K562 (cell line): ENCODE data around the gene RASIP1. TPM values are rescaled to one million over a fixed set of nuclear protein-coding genes. Genes with fewer than 3 reads are reported as not detected.

Experiments
- MCM7 ChIP-seq, 2 experiments: fragments of 450-650 bp; IDR thresholded peaks; 2 replicates each; pipeline ENCODE4 v1.6.1; 2016 to 2018
- polyA plus RNA-seq, 8 experiments: library from polyadenylated mRNA; depleted of rRNA in 4 of 8; stranded (reverse) in 5 of 8; unstranded in 3 of 8; fragments of >200 nt; fragmentation: Nextera tagmentation in 2 of 8; fragmentation: Illumina TruSeq in 1 of 8; extraction: Ambion mirVana in 2 of 8; extraction: Trizol in 1 of 8; gene quantifications; 2 replicates each; pipeline versions ENCODE4 v1.2.1 to v1.2.3, GENCODE V29; 2011 to 2014; ENCODE audit warnings: inconsistent platforms in 1 of 8, missing spikeins in 1 of 8
- total RNA-seq, 7 experiments: library from RNA; depleted of rRNA in 6 of 7; stranded (reverse); fragments of >200 nt in 6 of 7; fragmentation: Illumina TruSeq in 2 of 7; extraction: Trizol in 2 of 7; gene quantifications; 2 replicates each; pipeline versions ENCODE4 v1.2.1 to v1.2.3, GENCODE V29; 2011 to 2021; ENCODE audit warnings: low replicate concordance in 1 of 7
- TF ChIP-seq, protein P1 (sequence below): sonication (generic); formaldehyde crosslinking; IDR thresholded peaks from 2 replicates; pipeline ENCODE4 v1.8.0; 2022; ENCODE audit warnings: mild to moderate bottlenecking, missing genetic modification reagents

RASIP1 gene
- total and polyA plus RNA-seq, 9 of the 15 experiments (the other 6 are each of a cell fraction or from before 2014, with no cell fraction given), result 0.20 to 4.7 (median 1.5) TPM

DNA sequence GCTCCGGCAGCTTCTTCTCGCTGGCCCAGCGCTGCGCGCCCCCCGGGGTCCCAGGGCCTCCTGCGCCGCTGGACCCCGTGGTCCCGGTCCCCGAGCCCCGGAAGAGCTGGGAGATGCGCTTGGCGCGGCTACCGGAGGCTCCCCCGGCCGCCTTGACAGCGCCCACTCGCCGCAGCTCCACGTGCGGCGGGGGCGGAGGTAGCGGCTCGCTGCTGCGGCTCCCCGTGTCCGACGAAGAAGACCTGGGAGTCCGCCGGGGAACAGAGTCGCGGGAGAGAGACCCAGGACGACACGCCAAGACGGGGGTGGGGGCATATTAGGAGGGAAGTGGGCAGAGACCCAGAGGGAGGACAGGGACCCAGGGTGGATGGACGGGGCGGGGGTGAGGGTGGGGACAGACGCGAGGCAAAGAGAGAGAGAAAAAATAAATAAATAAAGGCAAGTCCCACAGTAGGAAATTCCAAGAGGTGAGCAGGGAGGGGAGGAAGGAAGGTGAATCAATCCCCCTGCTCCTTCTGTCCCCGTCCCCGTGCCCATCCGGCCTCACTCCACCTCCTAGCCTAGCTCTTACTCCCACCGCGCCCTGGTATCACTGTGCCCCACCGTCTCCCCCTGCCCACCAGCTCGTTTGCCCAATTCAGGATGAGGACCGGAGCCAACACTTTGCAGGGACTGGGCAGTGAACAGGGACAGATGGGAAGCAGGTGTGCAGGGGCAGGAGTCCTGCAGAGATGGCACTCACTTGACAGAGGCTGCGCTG lies 826 bp downstream of the RASIP1 start (continued):
- TF ChIP-seq, protein P1, sequence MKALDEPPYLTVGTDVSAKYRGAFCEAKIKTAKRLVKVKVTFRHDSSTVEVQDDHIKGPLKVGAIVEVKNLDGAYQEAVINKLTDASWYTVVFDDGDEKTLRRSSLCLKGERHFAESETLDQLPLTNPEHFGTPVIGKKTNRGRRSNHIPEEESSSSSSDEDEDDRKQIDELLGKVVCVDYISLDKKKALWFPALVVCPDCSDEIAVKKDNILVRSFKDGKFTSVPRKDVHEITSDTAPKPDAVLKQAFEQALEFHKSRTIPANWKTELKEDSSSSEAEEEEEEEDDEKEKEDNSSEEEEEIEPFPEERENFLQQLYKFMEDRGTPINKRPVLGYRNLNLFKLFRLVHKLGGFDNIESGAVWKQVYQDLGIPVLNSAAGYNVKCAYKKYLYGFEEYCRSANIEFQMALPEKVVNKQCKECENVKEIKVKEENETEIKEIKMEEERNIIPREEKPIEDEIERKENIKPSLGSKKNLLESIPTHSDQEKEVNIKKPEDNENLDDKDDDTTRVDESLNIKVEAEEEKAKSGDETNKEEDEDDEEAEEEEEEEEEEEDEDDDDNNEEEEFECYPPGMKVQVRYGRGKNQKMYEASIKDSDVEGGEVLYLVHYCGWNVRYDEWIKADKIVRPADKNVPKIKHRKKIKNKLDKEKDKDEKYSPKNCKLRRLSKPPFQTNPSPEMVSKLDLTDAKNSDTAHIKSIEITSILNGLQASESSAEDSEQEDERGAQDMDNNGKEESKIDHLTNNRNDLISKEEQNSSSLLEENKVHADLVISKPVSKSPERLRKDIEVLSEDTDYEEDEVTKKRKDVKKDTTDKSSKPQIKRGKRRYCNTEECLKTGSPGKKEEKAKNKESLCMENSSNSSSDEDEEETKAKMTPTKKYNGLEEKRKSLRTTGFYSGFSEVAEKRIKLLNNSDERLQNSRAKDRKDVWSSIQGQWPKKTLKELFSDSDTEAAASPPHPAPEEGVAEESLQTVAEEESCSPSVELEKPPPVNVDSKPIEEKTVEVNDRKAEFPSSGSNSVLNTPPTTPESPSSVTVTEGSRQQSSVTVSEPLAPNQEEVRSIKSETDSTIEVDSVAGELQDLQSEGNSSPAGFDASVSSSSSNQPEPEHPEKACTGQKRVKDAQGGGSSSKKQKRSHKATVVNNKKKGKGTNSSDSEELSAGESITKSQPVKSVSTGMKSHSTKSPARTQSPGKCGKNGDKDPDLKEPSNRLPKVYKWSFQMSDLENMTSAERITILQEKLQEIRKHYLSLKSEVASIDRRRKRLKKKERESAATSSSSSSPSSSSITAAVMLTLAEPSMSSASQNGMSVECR, result peak; percentile 43; the same call in 1 of the 2 replicates
- TF ChIP-seq MCM7 (IDR thresholded peaks at IDR 0.05), result no peak
